Stimulated activated CD4-positive, alpha-beta T cell treated with anti-CD3 and anti-CD28 coated beads, Interleukin-15, amount 100 ng/mL, for 24 hours (primary cell): Measurements from ENCODE around the gene COL27A1.
"Not testable (repeated sequence)": the region's sequence is repeated elsewhere in the genome, so short reads cannot be mapped to it uniquely, and the experiment has no call there.

Source experiments
- DNase-seq: peaks from one replicate; pipeline ENCODE4 v3.0.0-alpha.2; 2020

The COL27A1 gene

GRCh38 chr9:114185570-114186490 is 30.5 kb downstream of the COL27A1 start:
- no peak for DNase-seq

- DNase-seq, result no peak
Observed at GRCh38 chr9:114186605-114187289, 31.4 kb downstream of the COL27A1 start.

- no peak for DNase-seq
Observed at GRCh38 chr9:114187827-114188226, 32.5 kb downstream of the COL27A1 start.

GRCh38 chr9:114189823-114190562 is 34.7 kb downstream of the COL27A1 start:
- DNase-seq, result no peak

- no peak for DNase-seq
Observed at GRCh38 chr9:114190563-114190905, 35.2 kb downstream of the COL27A1 start.

GRCh38 chr9:114191402-114191801 is 36.1 kb downstream of the COL27A1 start:
- DNase-seq, result not testable (repeated sequence)

- no peak for DNase-seq
Observed at GRCh38 chr9:114192539-114192938, 37.2 kb downstream of the COL27A1 start.

GRCh38 chr9:114193090-114193489 is 37.8 kb downstream of the COL27A1 start:
- no peak for DNase-seq

- DNase-seq, result no peak
Observed at GRCh38 chr9:114196117-114196516, 40.8 kb downstream of the COL27A1 start.

GRCh38 chr9:114196979-114197622 is 41.8 kb downstream of the COL27A1 start:
- DNase-seq, result no peak

- DNase-seq, result no peak
Observed at GRCh38 chr9:114198249-114199040, 43.1 kb downstream of the COL27A1 start.

GRCh38 chr9:114200721-114201300 is 45.5 kb downstream of the COL27A1 start:
- DNase-seq, result no peak

GRCh38 chr9:114202396-114202795 is 47.1 kb downstream of the COL27A1 start:
- no peak for DNase-seq

- DNase-seq, result no peak
Observed at GRCh38 chr9:114202849-114203248, 47.5 kb downstream of the COL27A1 start.

GRCh38 chr9:114203410-114204140 is 48.2 kb downstream of the COL27A1 start:
- no peak for DNase-seq

GRCh38 chr9:114204265-114204664 is 48.9 kb downstream of the COL27A1 start:
- DNase-seq, result no peak

- no peak for DNase-seq
Observed at GRCh38 chr9:114205171-114206015, 50.1 kb downstream of the COL27A1 start.

GRCh38 chr9:114206221-114206789 is 51.0 kb downstream of the COL27A1 start:
- DNase-seq, result no peak

GRCh38 chr9:114207034-114207810 is 51.9 kb downstream of the COL27A1 start:
- no peak for DNase-seq
